GM19468 (cell line): Measurements from ENCODE around the gene UST.
"Not testable (repeated sequence)": the region's sequence is repeated elsewhere in the genome, so short reads cannot be mapped to it uniquely, and the experiment has no call there.

Experiments used
- ATAC-seq: cut with Tn5 transposase; IDR thresholded peaks from one replicate; pipeline ENCODE4 v1.9.1; 2021; ENCODE audit warnings: mild to moderate bottlenecking, moderate library complexity, moderate number of reproducible peaks; ENCODE audit not compliant: unreplicated experiment; ENCODE audit errors: extremely low read depth

Gene UST

DNA sequence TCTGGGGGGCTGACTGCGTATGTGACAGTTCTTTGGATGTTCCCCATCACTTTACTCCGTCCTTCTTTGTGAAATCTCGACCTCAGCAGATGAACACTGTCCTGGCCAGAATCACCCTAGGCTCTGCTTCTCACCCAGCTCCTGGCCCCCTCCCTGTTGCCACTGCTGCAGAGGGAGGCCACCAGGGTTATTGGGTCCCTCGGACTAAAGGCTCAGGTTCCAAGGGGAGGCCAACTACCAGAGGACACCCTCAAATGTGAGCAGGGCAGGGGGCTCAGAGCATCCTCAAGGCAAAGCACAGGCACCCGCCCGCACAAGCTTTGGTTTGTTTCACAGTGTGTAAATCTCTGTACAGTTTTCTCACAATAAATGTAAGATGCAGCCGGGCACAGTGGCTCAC lies 269.9 kb downstream of the UST start:
- ATAC-seq = no peak

DNA sequence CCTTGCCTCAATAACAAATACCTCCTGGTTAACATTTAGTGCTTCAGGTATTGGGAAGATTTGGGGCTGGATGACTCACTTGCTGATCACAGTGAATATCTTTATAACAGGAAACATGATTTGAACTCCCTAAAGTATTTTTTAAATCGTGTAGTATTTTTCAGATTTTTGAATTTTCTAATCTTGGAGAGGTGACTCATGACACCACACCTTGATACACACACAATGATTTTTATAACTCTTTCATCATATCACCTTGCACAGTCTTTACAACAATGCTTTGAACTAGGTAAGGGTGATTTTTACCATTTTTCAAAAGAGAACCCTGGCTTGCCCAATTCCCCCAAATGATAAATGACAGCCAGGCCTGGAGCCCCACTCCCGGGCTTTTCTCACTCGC lies 273.5 kb downstream of the UST start:
- no peak for ATAC-seq

DNA sequence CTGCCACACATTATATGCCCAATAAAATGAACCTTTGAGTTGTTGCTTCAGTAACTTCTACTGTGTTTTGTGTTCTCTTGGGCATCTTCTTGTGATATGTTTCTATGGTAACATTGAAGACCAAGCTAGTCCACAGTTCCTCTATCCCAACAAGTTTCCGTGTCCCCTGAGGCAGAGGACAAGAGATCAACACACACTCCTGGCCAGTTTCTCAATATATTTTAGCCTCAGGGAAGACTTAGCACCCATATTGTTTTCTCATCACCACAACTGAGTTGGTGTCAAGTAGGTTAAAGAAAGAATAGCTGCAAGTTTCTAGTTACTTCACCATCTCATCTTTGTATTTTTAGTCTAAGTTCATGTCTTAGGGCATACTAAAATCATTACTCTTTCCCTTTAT lies 277.5 kb downstream of the UST start:
- ATAC-seq = no peak

DNA sequence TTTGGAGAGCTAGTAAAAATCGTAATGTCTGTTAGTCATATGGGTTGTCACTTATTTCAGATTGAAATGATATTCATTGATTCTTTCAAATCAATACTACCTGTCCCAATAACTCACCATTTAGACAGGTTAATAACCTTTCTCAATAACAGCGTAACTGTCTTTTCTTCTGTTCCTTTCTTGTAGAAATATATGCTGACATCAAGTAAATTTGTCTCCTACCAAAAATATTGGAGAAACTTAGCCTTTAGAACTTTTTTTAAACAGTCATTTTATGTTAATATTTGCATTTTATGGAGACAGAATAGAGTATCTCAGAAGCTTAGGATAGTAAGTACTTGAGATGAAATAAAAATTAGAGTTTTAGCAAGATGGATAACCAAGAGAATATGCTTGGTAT lies 278.2 kb downstream of the UST start:
- ATAC-seq = no peak

DNA sequence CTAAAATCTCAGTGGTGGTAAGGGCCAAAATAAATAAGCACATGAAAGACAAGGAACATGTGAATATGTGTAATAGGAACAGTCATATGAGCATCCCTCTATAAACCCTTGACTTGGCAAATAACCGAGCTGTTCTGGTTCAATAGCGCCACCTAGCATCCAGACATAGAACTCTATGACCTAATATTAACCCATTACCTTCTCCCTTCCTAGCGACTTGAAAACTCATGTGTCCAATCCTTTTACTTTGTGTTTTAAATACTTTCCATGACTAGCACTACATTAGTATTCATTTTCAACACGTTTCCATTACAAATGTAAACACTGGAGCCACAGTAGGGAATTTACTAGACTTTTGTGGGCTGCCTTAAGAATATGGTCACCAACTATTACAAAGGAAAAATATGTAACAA lies 279.7 kb downstream of the UST start:
- no peak for ATAC-seq

DNA sequence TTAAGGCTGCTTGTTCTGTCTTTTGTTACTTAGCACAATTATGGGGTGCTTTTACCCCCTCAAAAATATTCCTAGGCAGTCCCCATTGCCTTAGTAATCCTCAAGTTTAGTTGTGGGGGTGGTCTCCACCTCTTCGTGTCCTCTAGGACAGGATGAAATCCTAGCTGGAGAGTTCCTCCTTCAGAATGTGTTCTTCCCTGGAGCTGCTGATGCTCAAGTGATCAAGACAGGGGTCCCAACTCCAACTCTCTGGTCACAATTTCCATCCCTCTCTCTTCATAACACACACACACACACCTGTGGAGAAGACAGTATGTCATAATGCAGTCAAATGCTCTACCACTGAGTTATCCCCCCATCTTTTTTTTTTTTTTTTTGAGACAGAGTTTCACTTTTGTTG lies 280.7 kb downstream of the UST start:
- no peak for ATAC-seq

DNA sequence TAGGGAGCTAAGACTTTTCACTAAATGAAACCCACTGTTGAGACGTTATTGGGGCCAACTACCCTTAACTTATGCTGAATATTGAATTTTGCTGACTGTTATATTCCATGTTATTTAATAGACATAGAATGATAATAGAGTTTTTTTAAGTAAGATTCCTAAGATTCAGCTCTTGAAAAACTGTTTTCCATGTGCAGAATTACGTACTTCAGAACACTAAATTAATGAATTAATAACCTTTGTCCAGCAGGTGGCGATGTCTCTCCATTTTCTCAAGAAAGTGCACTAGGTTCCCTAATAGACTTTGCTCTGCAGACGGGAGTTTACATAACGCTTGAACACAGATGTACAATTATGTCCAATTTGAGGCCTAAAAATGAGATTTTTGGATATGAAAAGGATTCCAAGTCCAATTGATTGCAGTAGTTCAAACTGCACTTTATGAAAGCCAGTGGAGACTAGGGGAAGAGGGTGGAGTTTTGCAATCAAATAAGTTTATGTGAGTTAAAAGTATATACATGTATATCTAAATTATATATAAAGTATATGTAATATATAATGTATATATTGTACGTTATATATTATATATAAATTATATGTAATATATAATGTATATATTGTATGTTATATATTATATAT lies 282.1 kb downstream of the UST start:
- ATAC-seq = no peak

DNA sequence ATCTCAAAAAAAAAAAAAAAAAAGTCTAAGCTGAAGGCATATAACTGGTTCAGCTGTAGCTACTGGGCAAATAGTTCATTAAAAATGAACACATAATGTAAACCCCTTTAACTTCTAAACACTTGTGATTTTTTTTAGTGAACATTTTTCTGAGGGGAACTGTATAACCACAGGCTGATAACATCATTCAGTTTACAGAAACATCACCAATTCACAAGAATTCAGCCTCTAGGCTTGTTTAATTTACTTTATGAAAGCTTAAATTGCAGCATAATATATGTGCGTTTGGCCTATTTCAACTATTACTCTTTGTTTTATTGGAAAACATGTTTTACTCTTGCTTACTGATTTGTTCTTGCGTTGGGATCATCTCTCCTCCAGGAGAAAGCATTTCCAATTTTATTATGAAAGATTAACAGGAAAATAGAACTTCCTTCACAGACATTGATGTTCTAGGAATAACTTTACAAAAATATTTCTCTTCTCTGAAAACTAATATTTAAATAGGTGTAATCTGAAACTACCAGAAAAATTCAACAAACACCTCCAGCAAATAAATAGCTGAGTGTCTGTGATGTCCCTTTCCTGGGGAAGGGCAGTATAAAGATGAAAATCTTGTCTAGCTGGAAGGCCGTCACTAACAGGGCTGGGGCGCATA lies 284.5 kb downstream of the UST start:
- ATAC-seq = no peak

DNA sequence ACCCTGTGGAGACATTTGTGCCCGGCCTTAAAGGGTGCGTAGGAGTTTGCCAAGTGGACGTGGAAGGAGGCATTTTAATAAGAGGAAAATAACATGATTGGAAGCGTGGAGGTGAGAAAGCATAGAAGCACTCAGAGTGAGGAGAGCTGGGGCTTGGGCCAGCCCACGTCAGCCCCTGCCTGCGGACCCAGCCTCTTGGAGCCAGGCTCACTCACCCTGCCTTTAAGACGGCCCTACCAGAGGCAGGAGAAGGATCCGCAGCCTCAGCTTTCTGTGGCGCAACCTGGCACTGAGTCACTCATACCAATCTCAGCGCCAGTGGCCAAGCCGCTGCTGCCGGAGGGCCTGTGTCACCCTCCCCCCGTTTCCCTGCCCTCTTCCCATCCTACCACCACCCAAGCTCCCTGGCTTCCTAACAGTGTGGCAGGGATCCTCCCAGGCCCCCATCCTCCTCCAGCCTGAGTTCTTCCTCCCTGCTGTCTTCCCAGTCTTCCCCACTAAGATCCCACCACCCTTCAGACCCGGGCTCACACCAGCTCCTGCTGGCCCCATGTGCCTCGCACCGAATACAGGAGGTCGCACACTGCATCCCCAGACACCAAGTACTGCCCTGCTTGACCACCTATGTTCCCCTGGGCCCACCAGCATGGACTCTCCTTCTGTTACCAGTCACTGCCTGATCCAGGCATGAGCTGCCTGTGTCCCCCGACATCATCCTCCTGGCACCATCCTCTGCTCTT lies 285.2 kb downstream of the UST start:
- no peak for ATAC-seq

DNA sequence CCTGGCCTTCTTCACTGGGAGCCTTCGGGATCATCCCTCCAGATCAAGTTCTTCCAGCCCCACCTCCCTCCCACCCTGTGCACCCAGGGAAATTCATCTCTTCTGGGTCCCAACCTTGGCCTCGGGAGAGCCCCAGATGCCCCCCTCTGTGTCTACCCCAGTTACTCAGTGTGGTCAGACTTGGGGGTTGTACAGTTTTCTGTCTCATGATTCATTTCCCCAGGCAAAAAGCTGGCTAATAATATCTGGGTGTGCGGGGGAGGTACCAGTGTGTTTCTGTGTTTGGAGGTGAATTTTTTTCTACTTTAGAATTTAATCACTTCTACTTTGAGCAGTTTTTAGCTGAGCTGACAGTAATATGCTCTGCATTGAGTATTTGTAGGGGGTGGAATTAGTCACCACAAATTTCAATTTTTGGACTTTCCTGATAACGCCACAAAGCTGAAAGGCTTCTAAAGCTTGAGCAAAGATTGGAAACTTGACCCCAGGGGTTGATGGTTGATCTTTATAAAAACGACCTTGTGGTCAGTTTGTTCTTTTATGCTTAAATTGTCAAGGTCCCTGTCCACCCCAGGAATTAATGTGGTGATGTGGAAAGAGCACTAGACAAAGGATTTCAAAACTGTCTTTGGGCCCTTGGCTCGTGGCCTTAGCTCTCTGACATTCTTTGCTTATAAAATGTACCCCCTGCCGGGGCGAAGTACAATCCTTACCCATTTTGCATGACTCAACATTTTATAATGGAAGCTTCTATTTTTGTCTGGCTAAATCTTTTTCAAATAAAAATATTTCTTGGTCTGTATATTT lies 286.0 kb downstream of the UST start:
- ATAC-seq = peak; percentile 47

DNA sequence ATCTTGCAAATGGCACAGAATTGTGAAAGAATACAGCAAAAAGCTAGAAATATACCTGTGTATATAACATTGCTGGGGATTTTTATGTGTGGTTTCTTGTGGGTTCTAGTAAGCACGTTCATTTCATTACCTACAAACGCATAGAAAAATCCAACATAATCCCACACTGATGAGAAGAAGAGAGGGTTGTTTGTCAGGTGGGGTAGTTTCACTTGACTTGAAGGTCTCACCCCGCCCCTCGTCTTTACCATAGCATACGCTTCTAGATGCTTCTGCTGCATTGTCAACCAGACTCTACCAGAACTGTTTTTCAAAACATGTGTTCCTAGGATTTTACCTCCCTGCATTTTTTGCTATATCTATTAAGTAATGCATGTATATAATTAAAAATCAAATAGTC lies 286.6 kb downstream of the UST start:
- no peak for ATAC-seq

DNA sequence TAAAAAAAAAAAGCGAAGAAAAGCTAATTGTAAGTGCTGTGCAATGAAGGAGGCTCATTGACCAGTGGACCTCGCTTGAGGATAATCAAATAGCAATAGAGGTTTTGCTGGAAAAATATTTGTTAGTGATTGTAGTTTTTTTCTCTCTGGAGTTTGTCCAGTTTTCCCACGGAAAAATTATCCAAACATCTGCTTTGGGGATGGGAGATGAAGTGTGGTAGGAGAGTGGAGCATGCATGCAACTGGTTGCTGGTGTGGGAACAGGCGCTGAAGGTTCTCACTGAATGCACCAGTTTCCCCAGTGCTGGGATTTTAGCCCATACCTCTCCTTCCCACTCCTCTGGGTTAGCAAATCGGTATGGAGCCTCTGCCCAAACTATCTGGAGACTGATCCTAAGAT lies 288.9 kb downstream of the UST start:
- no peak for ATAC-seq

DNA sequence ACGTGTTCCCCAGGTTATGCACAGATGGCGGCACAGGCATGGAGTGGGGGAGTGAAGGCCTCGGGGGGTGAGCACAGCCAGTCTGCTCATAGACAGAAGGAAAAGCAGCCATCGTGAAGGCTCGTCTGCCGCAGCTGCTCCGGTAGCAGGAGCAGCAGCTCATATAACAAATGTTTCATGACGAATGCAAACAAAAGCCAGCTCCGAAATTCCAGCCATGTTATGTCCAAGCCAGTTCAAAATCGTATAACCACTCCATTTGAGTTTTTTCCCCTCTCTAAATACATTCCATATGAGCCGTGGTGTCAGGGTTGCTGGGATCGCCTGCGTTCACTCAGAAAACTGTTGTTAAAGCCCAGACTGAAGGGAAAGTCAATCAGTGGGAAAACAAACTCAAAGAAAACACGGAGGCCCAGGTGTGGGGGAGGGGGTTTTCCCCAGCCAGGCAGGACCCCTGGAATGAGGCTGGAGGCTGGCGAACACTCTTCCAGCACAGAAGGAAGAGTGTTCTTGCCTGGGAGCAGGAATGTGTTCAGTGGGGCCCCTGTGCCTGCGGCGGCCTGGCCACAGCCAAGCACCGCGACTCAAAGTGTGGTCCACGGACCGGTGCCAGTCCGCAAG lies 290.3 kb downstream of the UST start:
- no peak for ATAC-seq

DNA sequence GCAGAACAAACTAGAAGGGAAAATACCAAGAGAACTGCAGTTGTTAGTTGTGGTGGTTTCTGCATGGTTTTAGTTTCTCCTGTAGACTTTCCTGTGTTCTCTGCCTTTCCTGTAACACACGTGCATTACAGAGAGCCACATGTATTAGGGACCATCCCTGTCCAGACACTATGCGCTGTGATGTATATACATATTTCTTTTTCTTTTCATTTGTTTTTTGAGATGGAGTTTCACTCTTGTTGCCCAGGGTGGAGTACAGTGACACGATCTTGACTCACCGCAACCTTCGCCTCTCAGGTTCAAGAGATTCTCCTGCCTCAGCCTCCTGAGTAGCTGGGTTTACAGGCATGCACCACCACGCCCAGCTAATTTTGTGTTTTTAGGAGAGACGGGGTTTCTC lies 292.2 kb downstream of the UST start:
- ATAC-seq = not testable (repeated sequence)

DNA sequence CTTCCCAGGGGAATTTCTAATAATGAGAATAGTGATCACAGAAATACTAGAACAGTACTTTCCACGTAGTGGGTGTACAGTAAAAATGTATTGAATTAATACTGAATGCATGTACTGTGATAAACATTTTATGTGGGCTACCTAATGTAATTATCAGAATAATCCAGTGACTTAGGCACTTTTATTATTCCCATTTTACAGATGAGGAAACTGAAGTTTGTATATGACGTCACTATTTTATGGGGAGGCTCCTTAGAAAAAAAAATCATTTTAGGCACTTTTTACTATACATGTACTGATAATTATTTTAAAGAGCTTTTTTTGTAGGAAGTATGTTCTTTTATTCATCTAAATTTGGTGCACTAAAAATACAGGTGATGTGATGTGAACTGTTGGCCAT lies 295.1 kb downstream of the UST start:
- no peak for ATAC-seq

DNA sequence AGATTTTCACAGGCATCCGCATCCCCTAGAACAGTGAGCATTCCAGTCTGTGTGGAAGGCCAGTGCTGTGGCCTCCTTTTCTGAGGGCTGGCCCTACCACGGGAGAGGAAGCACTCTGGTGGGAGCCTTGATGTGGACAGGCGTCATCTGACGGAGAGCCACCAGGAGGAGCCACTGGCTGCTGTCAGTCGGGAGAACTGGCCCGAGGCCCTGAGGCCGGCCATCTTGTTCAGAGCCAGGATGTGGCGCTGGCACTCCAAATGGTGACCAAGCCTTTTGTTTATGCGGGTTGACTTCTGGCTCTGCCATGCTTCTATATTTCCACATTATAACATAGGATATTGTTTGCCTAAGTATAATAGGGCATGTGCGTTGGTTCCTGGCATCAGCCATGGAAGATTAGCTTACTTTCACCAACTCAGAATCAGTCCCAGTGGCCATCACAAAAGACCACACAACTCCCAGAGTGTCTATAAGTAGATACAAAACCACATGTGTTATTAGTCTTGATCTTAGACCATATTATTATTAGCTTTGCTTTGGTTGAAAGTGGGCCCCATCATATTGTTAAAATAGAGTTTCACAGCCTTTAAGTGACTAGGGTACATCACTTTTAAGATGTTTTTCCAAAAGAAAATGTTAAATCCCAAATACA lies 296.8 kb downstream of the UST start:
- no peak for ATAC-seq

DNA sequence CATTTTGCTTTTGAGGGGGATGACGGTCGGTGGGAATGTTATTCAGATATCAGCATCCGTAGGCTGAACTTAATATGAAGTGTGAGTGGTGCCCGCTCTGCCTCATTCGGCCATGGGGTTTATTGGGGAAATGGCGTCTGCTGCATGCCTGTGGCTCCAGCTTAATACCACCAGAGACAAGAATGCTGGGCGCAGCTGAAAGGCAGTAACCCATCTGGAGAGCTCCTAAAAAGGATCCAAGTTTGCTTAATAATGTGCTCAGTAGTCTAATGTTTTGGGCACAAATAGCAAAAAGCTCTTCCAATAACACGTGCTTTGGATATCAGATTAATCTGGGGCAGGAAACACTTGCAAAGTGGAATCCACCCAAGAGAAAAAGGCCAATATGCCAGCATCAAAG lies 297.7 kb downstream of the UST start:
- no peak for ATAC-seq

DNA sequence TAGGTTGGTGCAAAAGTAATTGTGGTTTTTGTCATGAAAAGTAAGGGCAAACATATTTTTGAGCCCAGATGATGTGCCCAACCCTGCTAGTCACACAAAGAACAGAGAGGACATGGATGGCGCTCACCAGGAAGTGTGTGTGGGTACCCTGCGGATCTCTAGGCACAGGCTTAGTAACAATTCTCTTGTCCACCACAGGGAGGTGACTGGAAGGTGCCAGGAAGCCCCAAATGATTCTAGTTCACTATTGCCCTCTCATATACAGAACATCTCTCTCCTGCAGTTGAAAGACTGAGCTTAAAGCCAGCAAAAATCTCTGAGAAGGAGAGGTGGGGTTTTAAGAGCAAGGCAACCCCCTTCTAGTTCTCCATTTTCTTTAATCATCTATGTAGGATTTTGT lies 298.6 kb downstream of the UST start:
- peak; percentile 53 for ATAC-seq

DNA sequence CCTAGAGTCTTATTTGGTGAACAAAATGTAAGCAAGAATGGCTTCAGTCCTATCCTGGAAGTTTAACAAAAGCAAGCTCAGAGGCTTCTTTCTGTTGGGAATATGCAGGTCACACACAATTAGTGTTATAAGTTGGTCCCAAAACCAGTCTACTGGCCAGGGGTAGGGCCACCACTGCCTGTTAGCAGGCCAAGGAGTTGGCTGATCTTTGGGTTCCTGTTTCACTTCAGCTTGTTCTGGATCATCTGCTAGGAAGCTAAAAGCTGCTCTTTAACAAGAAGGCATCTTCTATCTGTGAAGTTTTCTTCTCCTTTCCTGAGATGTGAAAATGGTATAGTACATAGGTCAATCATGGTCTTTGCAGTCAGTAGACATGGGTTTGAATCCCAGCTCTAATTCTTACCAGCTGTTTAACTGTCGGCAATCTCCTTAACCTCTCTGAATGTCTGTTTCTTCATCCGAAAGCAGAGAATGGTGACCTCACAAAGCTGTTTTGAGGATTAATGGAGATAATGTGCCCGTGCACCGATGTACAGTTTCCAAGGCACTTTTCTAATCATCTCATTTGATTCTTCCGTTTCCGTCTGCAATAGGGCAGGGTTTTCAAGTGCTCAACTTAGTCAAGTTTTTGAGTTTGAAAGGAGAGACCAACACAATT lies 299.5 kb downstream of the UST start:
- no peak for ATAC-seq
